ENCODE results near the gene CDC14B.

The CDC14B gene

DNA sequence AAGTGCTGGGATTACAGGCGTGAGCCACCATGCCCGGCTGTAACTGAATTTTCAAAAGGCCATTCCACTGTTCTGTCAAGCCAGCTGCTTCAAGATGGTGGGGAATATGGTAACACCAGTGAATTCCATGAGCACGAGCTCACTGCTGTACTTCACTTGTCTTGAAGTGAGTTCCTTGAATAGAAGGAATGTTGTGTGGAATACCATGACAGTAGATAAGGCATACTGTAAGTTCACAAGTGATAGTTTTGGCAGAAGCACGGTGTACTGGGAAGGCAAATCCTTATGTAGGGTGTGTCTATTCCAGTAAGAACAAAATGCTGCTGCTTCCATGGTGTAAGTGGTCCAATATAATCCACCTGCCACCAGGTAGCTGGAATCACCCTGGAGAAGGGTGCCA is 42.1 kb upstream of the CDC14B start:
- no peak for DNase-seq
- H3K27me3 ChIP-seq (ENCODE audit: insufficient read depth, low read length, poor library complexity) = peaks cover 3% of the 10 kb centered on the region
- H3K4me2 ChIP-seq (ENCODE audit: insufficient read depth, low read length) = no peak overlapping the region
- H3K4me1 ChIP-seq (ENCODE audit: insufficient read depth, low read length) = no peaks in the 10 kb centered on the region
- H3K9me3 ChIP-seq (ENCODE audit: insufficient read depth, low read length, severe bottlenecking) = no peaks in the 10 kb centered on the region
- no peak overlapping the region for H3K9ac ChIP-seq (ENCODE audit: low read depth, low read length)
- H3K36me3 ChIP-seq (ENCODE audit: insufficient read depth, low read length) = no peaks in the 10 kb centered on the region
- no peak overlapping the region for H2AFZ ChIP-seq (ENCODE audit: low read depth, low read length)
- no peak overlapping the region for H3K27ac ChIP-seq (ENCODE audit: low read length)
- no peak overlapping the region for H3K4me3 ChIP-seq (ENCODE audit: low read depth in 1 of 2, low read length in 2 of 2)
- no peak for ATAC-seq (ENCODE audit: insufficient read depth, low read depth)
- TF ChIP-seq, protein P1, sequence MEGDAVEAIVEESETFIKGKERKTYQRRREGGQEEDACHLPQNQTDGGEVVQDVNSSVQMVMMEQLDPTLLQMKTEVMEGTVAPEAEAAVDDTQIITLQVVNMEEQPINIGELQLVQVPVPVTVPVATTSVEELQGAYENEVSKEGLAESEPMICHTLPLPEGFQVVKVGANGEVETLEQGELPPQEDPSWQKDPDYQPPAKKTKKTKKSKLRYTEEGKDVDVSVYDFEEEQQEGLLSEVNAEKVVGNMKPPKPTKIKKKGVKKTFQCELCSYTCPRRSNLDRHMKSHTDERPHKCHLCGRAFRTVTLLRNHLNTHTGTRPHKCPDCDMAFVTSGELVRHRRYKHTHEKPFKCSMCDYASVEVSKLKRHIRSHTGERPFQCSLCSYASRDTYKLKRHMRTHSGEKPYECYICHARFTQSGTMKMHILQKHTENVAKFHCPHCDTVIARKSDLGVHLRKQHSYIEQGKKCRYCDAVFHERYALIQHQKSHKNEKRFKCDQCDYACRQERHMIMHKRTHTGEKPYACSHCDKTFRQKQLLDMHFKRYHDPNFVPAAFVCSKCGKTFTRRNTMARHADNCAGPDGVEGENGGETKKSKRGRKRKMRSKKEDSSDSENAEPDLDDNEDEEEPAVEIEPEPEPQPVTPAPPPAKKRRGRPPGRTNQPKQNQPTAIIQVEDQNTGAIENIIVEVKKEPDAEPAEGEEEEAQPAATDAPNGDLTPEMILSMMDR (IDR thresholded peaks at IDR 0.05; ENCODE audit: borderline replicate concordance, extremely low read depth, low read length, poor library complexity, severe bottlenecking) = no peak
- no peak for TF ChIP-seq EZH2 (IDR thresholded peaks at IDR 0.05; ENCODE audit: borderline replicate concordance, low read depth, low read length, severe bottlenecking)
- no peaks in the 10 kb centered on the region for H3K79me2 ChIP-seq (ENCODE audit: insufficient read depth, low read length)
- no peaks in the 10 kb centered on the region for H4K20me1 ChIP-seq (ENCODE audit: insufficient read depth, low read length)

DNA sequence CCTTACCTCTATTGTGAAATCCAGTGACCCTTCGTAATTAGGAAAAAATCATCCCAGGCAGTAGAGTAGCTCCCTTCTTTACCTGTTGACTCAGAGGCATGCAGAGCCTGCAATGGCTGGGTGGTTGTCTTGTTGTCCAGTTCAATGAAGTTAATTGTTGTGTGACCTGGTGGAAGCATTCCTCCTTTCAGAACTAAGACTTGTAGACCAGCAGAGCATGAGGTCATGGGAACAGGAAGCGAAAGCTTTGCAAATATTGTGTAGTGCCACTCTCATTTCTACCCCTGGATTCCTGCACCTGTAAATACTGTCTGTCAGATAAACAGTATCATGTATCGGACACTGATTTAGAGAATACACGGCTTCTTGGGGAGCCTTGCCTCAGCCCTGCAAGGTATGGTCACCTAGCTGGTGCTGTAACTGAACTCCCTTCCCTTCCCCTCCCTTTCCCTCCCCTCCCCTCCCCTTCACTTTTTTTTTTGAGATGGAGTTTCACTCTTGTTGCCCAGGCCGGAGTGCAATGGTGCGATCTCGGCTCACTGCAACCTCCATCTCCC is 41.1 kb upstream of the CDC14B start:
- DNase-seq (no peak), ATAC-seq (ENCODE audit: insufficient read depth, low read depth) (no peak)
- H3K27ac ChIP-seq (ENCODE audit: low read length) = no peak overlapping the region
- no peak overlapping the region for H2AFZ ChIP-seq (ENCODE audit: low read depth, low read length)
- H3K4me1 ChIP-seq (ENCODE audit: insufficient read depth, low read length) = no peaks in the 10 kb centered on the region
- H3K4me3 ChIP-seq (ENCODE audit: low read depth in 1 of 2, low read length in 2 of 2) = no peak overlapping the region
- no peaks in the 10 kb centered on the region for H3K79me2 ChIP-seq (ENCODE audit: insufficient read depth, low read length)
- H3K9ac ChIP-seq (ENCODE audit: low read depth, low read length) = no peak overlapping the region
- no peaks in the 10 kb centered on the region for H3K36me3 ChIP-seq (ENCODE audit: insufficient read depth, low read length)
- no peaks in the 10 kb centered on the region for H3K9me3 ChIP-seq (ENCODE audit: insufficient read depth, low read length, severe bottlenecking)
- no peaks in the 10 kb centered on the region for H4K20me1 ChIP-seq (ENCODE audit: insufficient read depth, low read length)
- no peak for TF ChIP-seq EZH2 (IDR thresholded peaks at IDR 0.05; ENCODE audit: borderline replicate concordance, low read depth, low read length, severe bottlenecking)
- TF ChIP-seq, protein P1 (IDR thresholded peaks at IDR 0.05; ENCODE audit: borderline replicate concordance, extremely low read depth, low read length, poor library complexity, severe bottlenecking) = no peak
- H3K4me2 ChIP-seq (ENCODE audit: insufficient read depth, low read length) = no peak overlapping the region
- H3K27me3 ChIP-seq (ENCODE audit: insufficient read depth, low read length, poor library complexity) = peaks cover 3% of the 10 kb centered on the region

DNA sequence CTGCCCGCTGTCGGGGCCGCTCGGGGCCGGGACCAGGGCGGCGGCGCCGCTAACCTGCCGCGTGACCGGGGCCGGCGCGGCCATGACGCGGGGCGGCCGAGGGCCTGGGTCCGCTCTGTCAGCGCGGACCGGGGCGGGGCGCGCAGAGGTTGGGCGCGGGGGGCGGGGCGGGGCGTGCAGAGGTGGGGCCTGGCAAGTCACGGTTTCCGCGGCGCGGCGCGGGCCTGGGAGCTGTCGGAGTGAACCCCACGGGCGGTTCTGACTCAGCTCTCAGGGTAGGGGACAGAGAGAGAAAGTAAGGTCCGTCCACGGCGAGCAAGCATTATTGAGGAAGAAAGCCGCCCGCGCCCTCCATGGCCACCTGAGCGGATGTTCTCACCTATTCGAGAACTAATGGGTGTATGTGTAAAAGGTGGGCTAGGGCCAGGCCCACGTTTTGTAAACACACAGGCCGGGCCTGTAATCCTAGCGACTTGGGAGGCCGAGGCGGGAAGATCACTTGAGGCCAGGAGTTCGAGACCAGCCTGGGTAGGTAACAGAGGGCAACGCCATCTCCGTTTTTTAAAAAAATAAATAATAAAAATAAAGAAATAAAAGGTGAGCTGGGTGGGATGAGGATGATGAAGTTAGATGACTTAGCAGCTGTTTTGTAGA is 35.7 kb upstream of the CDC14B start, which contains the start of gene PRXL2C:
PRXL2C (minus strand) TSS at position 120 of the 654 bp plus-strand sequence; CDS start at position 84, 36 bp downstream.
- no peak within 1 kb of the TSS for H3K4me2 ChIP-seq (ENCODE audit: insufficient read depth, low read length)
- DNase-seq (no peak), ATAC-seq (ENCODE audit: insufficient read depth, low read depth) (no peak)
- H3K36me3 ChIP-seq (ENCODE audit: insufficient read depth, low read length) = no peaks in the 10 kb centered on the region
- H3K79me2 ChIP-seq (ENCODE audit: insufficient read depth, low read length) = no peaks in the 10 kb centered on the region
- TF ChIP-seq, protein P1 (IDR thresholded peaks at IDR 0.05; ENCODE audit: borderline replicate concordance, extremely low read depth, low read length, poor library complexity, severe bottlenecking) = no peak
- TF ChIP-seq EZH2 (IDR thresholded peaks at IDR 0.05; ENCODE audit: borderline replicate concordance, low read depth, low read length, severe bottlenecking) = no peak
- H3K27ac ChIP-seq (ENCODE audit: low read length) = no peak within 1 kb of the TSS
- no peak within 1 kb of the TSS for H3K9ac ChIP-seq (ENCODE audit: low read depth, low read length)
- H4K20me1 ChIP-seq (ENCODE audit: insufficient read depth, low read length) = no peaks in the 10 kb centered on the region
- H3K4me3 ChIP-seq (ENCODE audit: low read depth in 1 of 2, low read length in 2 of 2) = no peak within 1 kb of the TSS
- H3K27me3 ChIP-seq (ENCODE audit: insufficient read depth, low read length, poor library complexity) = no peaks in the 10 kb centered on the region
- no peaks in the 10 kb centered on the region for H3K9me3 ChIP-seq (ENCODE audit: insufficient read depth, low read length, severe bottlenecking)
- no peaks in the 10 kb centered on the region for H3K4me1 ChIP-seq (ENCODE audit: insufficient read depth, low read length)
- H2AFZ ChIP-seq (ENCODE audit: low read depth, low read length) = no peak within 1 kb of the TSS
